ENCODE measurements around the gene MLLT6.

DNA sequence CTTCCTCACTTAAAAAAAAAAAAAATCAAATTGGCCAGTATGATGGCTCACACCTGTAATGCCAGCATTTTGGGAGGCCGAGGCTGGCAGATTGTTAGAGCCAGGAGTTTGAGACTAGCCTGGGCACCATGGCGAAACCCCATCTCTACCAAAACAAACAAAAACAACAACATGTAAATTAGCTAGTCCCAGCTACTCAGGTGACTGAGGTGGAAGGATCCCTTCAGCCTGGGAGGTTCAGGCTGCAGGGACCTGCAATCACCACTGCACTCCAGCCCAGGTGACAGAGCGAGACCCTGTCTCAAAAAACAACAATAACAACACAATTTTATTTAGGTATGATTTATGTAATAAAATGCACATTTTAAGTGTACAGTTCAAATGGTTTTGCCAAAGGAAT, 24.0 kb upstream of the MLLT6 start:
- TF ChIP-seq POLR2A (IDR thresholded peaks at IDR 0.05; ENCODE audit: low read length) (no peak), RFX5 (IDR thresholded peaks at IDR 0.05) (no peak), RCOR1 (IDR thresholded peaks at IDR 0.05; ENCODE audit: low read depth, low read length) (no peak), KDM5A (IDR thresholded peaks at IDR 0.05) (no peak), EP300 (IDR thresholded peaks at IDR 0.05) (no peak), CEBPB (IDR thresholded peaks at IDR 0.05) (no peak), E2F6 (IDR thresholded peaks at IDR 0.05; ENCODE audit: borderline replicate concordance, low read depth) (no peak), NR3C1 (IDR thresholded peaks at IDR 0.05) (no peak), USF2 (IDR thresholded peaks at IDR 0.05) (no peak), CHD2 (IDR thresholded peaks at IDR 0.05; ENCODE audit: low read length, partially characterized antibody) (no peak), PHF8 (IDR thresholded peaks at IDR 0.05; ENCODE audit: borderline replicate concordance, low read depth) (no peak)
- TF ChIP-seq, protein P1, sequence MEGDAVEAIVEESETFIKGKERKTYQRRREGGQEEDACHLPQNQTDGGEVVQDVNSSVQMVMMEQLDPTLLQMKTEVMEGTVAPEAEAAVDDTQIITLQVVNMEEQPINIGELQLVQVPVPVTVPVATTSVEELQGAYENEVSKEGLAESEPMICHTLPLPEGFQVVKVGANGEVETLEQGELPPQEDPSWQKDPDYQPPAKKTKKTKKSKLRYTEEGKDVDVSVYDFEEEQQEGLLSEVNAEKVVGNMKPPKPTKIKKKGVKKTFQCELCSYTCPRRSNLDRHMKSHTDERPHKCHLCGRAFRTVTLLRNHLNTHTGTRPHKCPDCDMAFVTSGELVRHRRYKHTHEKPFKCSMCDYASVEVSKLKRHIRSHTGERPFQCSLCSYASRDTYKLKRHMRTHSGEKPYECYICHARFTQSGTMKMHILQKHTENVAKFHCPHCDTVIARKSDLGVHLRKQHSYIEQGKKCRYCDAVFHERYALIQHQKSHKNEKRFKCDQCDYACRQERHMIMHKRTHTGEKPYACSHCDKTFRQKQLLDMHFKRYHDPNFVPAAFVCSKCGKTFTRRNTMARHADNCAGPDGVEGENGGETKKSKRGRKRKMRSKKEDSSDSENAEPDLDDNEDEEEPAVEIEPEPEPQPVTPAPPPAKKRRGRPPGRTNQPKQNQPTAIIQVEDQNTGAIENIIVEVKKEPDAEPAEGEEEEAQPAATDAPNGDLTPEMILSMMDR (IDR thresholded peaks at IDR 0.05), result no peak
- TF ChIP-seq, protein P2, sequence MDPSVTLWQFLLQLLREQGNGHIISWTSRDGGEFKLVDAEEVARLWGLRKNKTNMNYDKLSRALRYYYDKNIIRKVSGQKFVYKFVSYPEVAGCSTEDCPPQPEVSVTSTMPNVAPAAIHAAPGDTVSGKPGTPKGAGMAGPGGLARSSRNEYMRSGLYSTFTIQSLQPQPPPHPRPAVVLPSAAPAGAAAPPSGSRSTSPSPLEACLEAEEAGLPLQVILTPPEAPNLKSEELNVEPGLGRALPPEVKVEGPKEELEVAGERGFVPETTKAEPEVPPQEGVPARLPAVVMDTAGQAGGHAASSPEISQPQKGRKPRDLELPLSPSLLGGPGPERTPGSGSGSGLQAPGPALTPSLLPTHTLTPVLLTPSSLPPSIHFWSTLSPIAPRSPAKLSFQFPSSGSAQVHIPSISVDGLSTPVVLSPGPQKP (IDR thresholded peaks at IDR 0.05; ENCODE audit: low read depth, low read length), result no peak
- TF ChIP-seq, protein P3, sequence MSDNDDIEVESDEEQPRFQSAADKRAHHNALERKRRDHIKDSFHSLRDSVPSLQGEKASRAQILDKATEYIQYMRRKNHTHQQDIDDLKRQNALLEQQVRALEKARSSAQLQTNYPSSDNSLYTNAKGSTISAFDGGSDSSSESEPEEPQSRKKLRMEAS (IDR thresholded peaks at IDR 0.05), result no peak

All from A549 (cell line).